SK-N-MC (cell line): ENCODE data around the gene TCERG1L.

Source experiments
- EZH2 ChIP-seq: fragments of 200-600 bp; sonication (generic); IDR thresholded peaks from one replicate; pipeline ENCODE4 v1.6.1; 2017; ENCODE audit warnings: antibody characterized with exemption
- POLR2AphosphoS5 ChIP-seq: IDR thresholded peaks from 2 replicates; pipeline ENCODE4 v1.6.1; 2012; ENCODE audit warnings: mild to moderate bottlenecking, low read depth, low read length, borderline replicate concordance

DNA sequence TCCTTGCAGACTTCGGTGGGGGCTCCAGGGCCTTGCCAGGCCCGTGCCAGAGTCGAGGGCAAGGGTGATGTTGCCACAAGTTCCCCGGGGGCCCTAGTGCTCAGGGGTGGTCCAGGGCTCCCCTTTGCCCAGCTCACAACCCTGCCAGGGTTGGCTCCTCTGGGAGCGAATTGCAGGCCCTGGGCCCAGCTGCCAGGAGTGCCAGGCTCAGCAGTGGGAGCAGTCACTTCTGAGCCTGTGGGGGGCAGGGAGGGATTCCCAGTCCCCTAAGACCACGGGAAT lies 43.8 kb downstream of the TCERG1L start:
- TF ChIP-seq POLR2AphosphoS5 (no peak), EZH2 (no peak)
